ENCODE measurements around the gene OR8B8. TPM values are rescaled to one million over a fixed set of nuclear protein-coding genes. Genes with fewer than 3 reads are reported as not detected.
"Not testable (repeated sequence)": the region's sequence is repeated elsewhere in the genome, so short reads cannot be mapped to it uniquely, and the experiment has no call there.

OR8B8 gene
- total and polyA plus RNA-seq, 5 donors from 2014 or later, result not detected

DNA sequence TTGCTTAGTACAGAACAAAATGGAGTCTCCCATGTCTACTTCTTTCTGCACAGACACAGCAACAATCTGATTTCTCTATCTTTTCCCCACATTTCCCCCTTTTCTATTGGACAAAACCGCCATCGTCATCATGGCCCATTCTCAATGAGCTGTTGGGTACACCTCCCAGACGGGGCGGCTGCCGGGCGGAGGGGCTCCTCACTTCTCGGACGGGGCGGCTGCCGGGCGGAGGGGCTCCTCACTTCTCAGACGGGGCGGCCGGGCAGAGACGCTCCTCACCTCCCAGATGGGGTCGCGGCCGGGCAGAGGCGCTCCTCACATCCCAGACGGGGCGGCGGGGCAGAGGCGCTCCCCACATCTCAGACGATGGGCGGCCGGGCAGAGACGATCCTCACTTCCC lies 42.3 kb downstream of the OR8B8 start:
- H3K27me3 Mint-ChIP-seq, result not testable (repeated sequence)

DNA sequence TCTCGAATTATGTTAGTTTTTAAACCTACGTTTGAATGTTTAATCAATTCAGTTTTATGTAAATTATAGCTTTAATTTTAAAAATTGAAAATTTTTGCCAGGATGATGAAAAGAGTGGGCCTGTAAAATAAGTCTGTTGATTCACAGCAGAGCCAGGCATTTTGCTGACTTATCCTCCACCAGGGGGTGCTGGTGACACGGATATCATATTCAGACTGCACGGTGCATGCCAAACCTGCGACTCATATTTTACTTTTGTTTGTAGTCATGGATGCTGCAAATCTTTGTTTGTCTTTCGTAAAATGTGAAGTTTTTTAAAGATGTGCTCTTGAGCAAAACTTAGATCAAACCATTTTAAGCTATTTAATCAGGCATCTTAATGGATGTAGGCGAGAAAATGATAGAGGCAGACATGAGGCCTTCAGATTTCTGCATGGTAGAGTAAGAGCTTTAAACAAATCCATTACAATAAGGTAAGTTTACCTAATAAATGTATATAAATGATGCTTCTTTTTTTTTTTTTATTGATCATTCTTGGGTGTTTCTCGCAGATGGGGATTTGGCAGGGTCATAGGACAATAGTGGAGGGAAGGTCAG lies 43.1 kb downstream of the OR8B8 start:
- Histone ChIP-seq H3K4me1 (ENCODE audit: control insufficient read depth, insufficient read depth, low read length, poor library complexity, severe bottlenecking) (no peaks in the 10 kb centered on the region), H3K27me3 (ENCODE audit: control insufficient read depth, insufficient read depth, low read length) (no peaks in the 10 kb centered on the region), H3K9me3 (ENCODE audit: control insufficient read depth in 2 of 2, low read length in 2 of 2) (no peaks in the 10 kb centered on the region), H3K4me3 (ENCODE audit: low read depth, low read length) (no peak overlapping the region), H3K36me3 (ENCODE audit: control insufficient read depth, insufficient read depth, low read length) (no peaks in the 10 kb centered on the region), H3K27ac (ENCODE audit: insufficient read depth, low read length, poor library complexity, severe bottlenecking) (no peak overlapping the region)
- H3K27me3 Mint-ChIP-seq, result no peaks in the 10 kb centered on the region
- no peaks in the 10 kb centered on the region for H3K9me3 Mint-ChIP-seq
- H3K36me3 Mint-ChIP-seq, result no peaks in the 10 kb centered on the region
- DNase-seq (peak in 1 of 3 donors; percentile 59), ATAC-seq (ENCODE audit: low read depth in 2 of 2) (no peak)
- no peak overlapping the region for H3K4me3 Mint-ChIP-seq
- peaks cover 0 to 4% (median 0%) of the 10 kb centered on the region in 4 donors for H3K4me1 Mint-ChIP-seq
- H3K27ac Mint-ChIP-seq, result no peak overlapping the region

More for the DNA sequence above, 42.3 kb downstream of the OR8B8 start:
- not testable (repeated sequence) for H3K36me3 ChIP-seq (ENCODE audit: control insufficient read depth, insufficient read depth, low read length); H3K27me3 ChIP-seq (ENCODE audit: control insufficient read depth, insufficient read depth, low read length); DNase-seq; H3K4me1 Mint-ChIP-seq; H3K4me3 ChIP-seq (ENCODE audit: low read depth, low read length); H3K9me3 Mint-ChIP-seq; H3K4me3 Mint-ChIP-seq; H3K27ac Mint-ChIP-seq; ATAC-seq (ENCODE audit: low read depth in 2 of 2); H3K36me3 Mint-ChIP-seq; H3K27ac ChIP-seq (ENCODE audit: insufficient read depth, low read length, poor library complexity, severe bottlenecking); H3K4me1 ChIP-seq (ENCODE audit: control insufficient read depth, insufficient read depth, low read length, poor library complexity, severe bottlenecking); H3K9me3 ChIP-seq (ENCODE audit: control insufficient read depth in 2 of 2, low read length in 2 of 2)

DNA sequence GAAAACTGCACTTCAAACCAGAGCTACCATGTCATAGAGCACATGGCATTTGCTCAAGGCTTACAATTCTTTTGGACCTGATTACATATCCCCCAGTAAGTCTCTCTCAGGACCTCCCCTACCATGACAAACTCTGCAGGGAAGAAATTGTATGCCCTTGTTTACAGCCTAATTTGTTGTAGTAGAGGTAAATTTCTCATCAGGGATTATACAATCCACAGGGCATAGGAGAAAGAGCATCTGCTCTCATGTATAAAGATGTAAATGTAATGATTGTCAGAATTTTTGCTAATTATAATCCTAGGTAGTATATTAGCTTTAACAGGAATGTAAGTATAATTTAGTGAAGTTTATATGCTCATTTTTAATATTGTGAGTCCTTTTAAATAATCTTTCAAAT lies 46.6 kb downstream of the OR8B8 start, which contains the start of gene OR8B3:
TSS of gene OR8B3 (minus strand) at position 101 of the 400 bp plus-strand sequence. CDS start 1,673 bp downstream, outside the sequence.
- no peak within 1 kb of the TSS for H3K4me3 Mint-ChIP-seq
- ATAC-seq (ENCODE audit: low read depth in 2 of 2), result no peak
- Histone ChIP-seq H3K36me3 (ENCODE audit: control insufficient read depth, insufficient read depth, low read length) (no peaks in the 10 kb centered on the region), H3K27ac (ENCODE audit: insufficient read depth, low read length, poor library complexity, severe bottlenecking) (no peak within 1 kb of the TSS), H3K4me3 (ENCODE audit: low read depth, low read length) (no peak within 1 kb of the TSS), H3K27me3 (ENCODE audit: control insufficient read depth, insufficient read depth, low read length) (no peaks in the 10 kb centered on the region), H3K9me3 (ENCODE audit: control insufficient read depth in 2 of 2, low read length in 2 of 2) (no peaks in the 10 kb centered on the region), H3K4me1 (ENCODE audit: control insufficient read depth, insufficient read depth, low read length, poor library complexity, severe bottlenecking) (no peaks in the 10 kb centered on the region)
- H3K9me3 Mint-ChIP-seq, result peaks cover 0 to 6% (median 0%) of the 10 kb centered on the region in 7 donors
- H3K27ac Mint-ChIP-seq, result no peak within 1 kb of the TSS
- H3K27me3 Mint-ChIP-seq, result no peaks in the 10 kb centered on the region
- DNase-seq, result no peak
- H3K4me1 Mint-ChIP-seq, result no peaks in the 10 kb centered on the region
- H3K36me3 Mint-ChIP-seq, result no peaks in the 10 kb centered on the region

DNA sequence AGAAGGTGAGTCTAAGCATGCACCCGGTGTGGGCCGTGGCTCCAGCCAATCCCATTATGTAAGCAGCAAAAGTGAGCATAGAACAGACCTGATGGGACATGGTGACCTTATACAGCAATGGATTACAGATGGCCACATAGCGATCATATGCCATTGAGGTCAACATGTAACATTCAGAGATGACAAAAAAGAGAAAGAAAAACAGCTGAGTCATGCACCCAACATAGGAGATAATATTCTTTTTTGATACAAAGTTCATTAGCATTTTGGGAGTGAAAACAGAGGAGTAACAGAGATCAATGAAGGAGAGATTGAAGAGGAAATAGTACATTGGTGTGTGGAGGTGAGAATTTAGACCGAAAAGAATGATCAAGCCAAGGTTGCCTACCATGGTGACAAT lies 48.6 kb downstream of the OR8B8 start:
- ATAC-seq (ENCODE audit: low read depth in 2 of 2); H3K9me3 ChIP-seq (ENCODE audit: control insufficient read depth in 2 of 2, low read length in 2 of 2); DNase-seq; H3K9me3 Mint-ChIP-seq; H3K4me1 Mint-ChIP-seq; H3K36me3 ChIP-seq (ENCODE audit: control insufficient read depth, insufficient read depth, low read length); H3K4me3 ChIP-seq (ENCODE audit: low read depth, low read length); H3K4me1 ChIP-seq (ENCODE audit: control insufficient read depth, insufficient read depth, low read length, poor library complexity, severe bottlenecking); H3K27ac Mint-ChIP-seq; H3K36me3 Mint-ChIP-seq; H3K27me3 Mint-ChIP-seq; H3K27me3 ChIP-seq (ENCODE audit: control insufficient read depth, insufficient read depth, low read length); H3K4me3 Mint-ChIP-seq; H3K27ac ChIP-seq (ENCODE audit: insufficient read depth, low read length, poor library complexity, severe bottlenecking): not testable (repeated sequence)

DNA sequence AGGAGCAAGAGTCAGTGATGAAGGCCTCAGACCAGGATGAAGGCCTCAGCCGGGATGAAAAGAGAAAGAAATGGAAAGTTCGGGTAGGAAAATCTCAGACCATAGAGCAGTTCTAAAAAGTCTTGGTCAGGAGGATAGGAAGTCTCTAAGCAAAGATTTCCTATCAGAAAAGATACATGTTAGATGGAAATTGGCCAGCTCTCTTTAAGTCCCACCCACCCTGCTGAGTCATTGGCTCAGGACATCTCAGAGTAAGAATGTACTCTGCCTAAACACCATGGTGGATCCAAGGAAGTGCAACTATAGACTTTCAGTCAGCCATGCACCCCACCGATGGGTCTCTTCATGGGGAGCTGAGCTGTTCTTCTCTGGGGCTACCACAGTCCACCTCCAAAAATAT lies 51.1 kb downstream of the OR8B8 start:
- Histone ChIP-seq H3K27ac (ENCODE audit: insufficient read depth, low read length, poor library complexity, severe bottlenecking) (no peak overlapping the region), H3K36me3 (ENCODE audit: control insufficient read depth, insufficient read depth, low read length) (no peaks in the 10 kb centered on the region), H3K27me3 (ENCODE audit: control insufficient read depth, insufficient read depth, low read length) (no peaks in the 10 kb centered on the region), H3K4me3 (ENCODE audit: low read depth, low read length) (no peak overlapping the region), H3K4me1 (ENCODE audit: control insufficient read depth, insufficient read depth, low read length, poor library complexity, severe bottlenecking) (no peaks in the 10 kb centered on the region), H3K9me3 (ENCODE audit: control insufficient read depth in 2 of 2, low read length in 2 of 2) (no peaks in the 10 kb centered on the region)
- H3K27ac Mint-ChIP-seq, result no peak overlapping the region
- H3K36me3 Mint-ChIP-seq, result no peaks in the 10 kb centered on the region
- no peaks in the 10 kb centered on the region for H3K4me1 Mint-ChIP-seq
- ATAC-seq (ENCODE audit: low read depth in 2 of 2) (no peak), DNase-seq (no peak)
- peaks cover 0 to 6% (median 0%) of the 10 kb centered on the region in 7 donors for H3K9me3 Mint-ChIP-seq
- no peak overlapping the region for H3K4me3 Mint-ChIP-seq
- H3K27me3 Mint-ChIP-seq, result no peaks in the 10 kb centered on the region

Other genes with a start within 250 kb of the OR8B8 start
- gene OR8G1, start 204.6 kb downstream of the OR8B8 start, total RNA-seq, result not detected
- not detected for gene OR8G1, start 204.6 kb downstream of the OR8B8 start, polyA plus RNA-seq
- not detected for gene OR8G5, start 189.3 kb downstream of the OR8B8 start, total RNA-seq
- gene OR8G5, start 189.3 kb downstream of the OR8B8 start, polyA plus RNA-seq, result not detected
- gene OR8D1, start 131.7 kb downstream of the OR8B8 start, total RNA-seq, result not detected
- gene OR8D1, start 131.7 kb downstream of the OR8B8 start, polyA plus RNA-seq, result not detected
- not detected for gene OR8D2, start 125.5 kb downstream of the OR8B8 start, total RNA-seq
- gene OR8D2, start 125.5 kb downstream of the OR8B8 start, polyA plus RNA-seq, result not detected
- not detected for gene OR8B2, start 61.2 kb downstream of the OR8B8 start, total RNA-seq
- not detected for gene OR8B2, start 61.2 kb downstream of the OR8B8 start, polyA plus RNA-seq
- gene OR8B3, start 46.7 kb downstream of the OR8B8 start, total RNA-seq, result not detected
- gene OR8B3, start 46.7 kb downstream of the OR8B8 start, polyA plus RNA-seq, result not detected
- not detected for gene OR8B4, start 20.8 kb downstream of the OR8B8 start, total RNA-seq
- not detected for gene OR8B4, start 20.8 kb downstream of the OR8B8 start, polyA plus RNA-seq
- not detected for gene OR8B12, start 98.0 kb upstream of the OR8B8 start, total RNA-seq
- not detected for gene OR8B12, start 98.0 kb upstream of the OR8B8 start, polyA plus RNA-seq
- gene OR8A1, start 124.3 kb upstream of the OR8B8 start, total RNA-seq, result not detected
- gene OR8A1, start 124.3 kb upstream of the OR8B8 start, polyA plus RNA-seq, result not detected
- gene PANX3, start 165.7 kb upstream of the OR8B8 start, total RNA-seq, result not detected
- not detected for gene PANX3, start 165.7 kb upstream of the OR8B8 start, polyA plus RNA-seq
- 60.7 TPM for gene TBRG1, start 177.2 kb upstream of the OR8B8 start, total RNA-seq
- 10 to 100 TPM; 30.3 to 42.3 (median 38.0) TPM for gene TBRG1, start 177.2 kb upstream of the OR8B8 start, polyA plus RNA-seq
- gene SIAE, start 228.0 kb upstream of the OR8B8 start, total RNA-seq, result 5.0 TPM
- 1 to 10 TPM; 1.4 to 3.0 (median 2.3) TPM for gene SIAE, start 228.0 kb upstream of the OR8B8 start, polyA plus RNA-seq
- gene SPA17, start 228.2 kb upstream of the OR8B8 start, total RNA-seq, result 0.22 TPM
- gene SPA17, start 228.2 kb upstream of the OR8B8 start, polyA plus RNA-seq, result 1 to 10 TPM; 1.0 to 2.5 (median 1.3) TPM